PC-9 (cell line): ENCODE measurements around the gene ABTB2. TPM values are rescaled to one million over a fixed set of nuclear protein-coding genes. Genes with fewer than 3 reads are reported as not detected.

Experiments
- BruUV-seq: library from RNA; stranded (reverse); fragments of 400-500 nt; replicated peaks from 2 replicates; lab custom pipeline; 2021; lab: Mats Ljungman, UMichigan
- CTCF ChIA-PET: fragments of 300-600 bp; sonication (Branson Sonifier 250); formaldehyde crosslinking; loops from one replicate; lab custom pipeline; 2022; ENCODE audit warnings: antibody characterized with exemption; lab: Charles Lee
- POLR2A ChIA-PET: fragments of 300-600 bp; sonication (Branson Sonifier 250); formaldehyde crosslinking; loops from one replicate; lab custom pipeline; 2022; ENCODE audit warnings: antibody characterized with exemption; ENCODE audit not compliant: unreplicated experiment; lab: Charles Lee
- DNase-seq, 2 experiments: peaks; one replicate each; pipeline versions ENCODE4 v3.0.0 to v3.0.0-alpha.2; 2015 to 2022; ENCODE audit warnings: mixed read lengths in 1 of 2
- H2AFZ ChIP-seq: fragments of 200-600 bp; sonication (generic); 2 replicates; pipeline ENCODE4 v1.8.1; 2017; ENCODE audit warnings: antibody characterized with exemption
- H3F3A ChIP-seq: fragments of 200-600 bp; sonication (generic); 2 replicates; pipeline ENCODE4 v1.8.1; 2017; ENCODE audit warnings: antibody characterized with exemption, mild to moderate bottlenecking, low read depth; ENCODE audit not compliant: insufficient read depth
- H3K27ac ChIP-seq: fragments of 200-600 bp; sonication (generic); 2 replicates; pipeline ENCODE4 v1.6.1; 2016; ENCODE audit warnings: mixed run types
- H3K27me3 ChIP-seq: fragments of 200-600 bp; sonication (generic); 2 replicates; pipeline ENCODE4 v1.6.1; 2016; ENCODE audit warnings: low read depth, mixed run types; ENCODE audit not compliant: insufficient read depth
- H3K36me3 ChIP-seq: fragments of 200-600 bp; sonication (generic); 2 replicates; pipeline ENCODE4 v1.6.1; 2016; ENCODE audit warnings: low read depth, mixed run types
- H3K4me1 ChIP-seq: fragments of 200-600 bp; sonication (generic); replicated peaks from 2 replicates; pipeline ENCODE4 v1.6.1; 2016; ENCODE audit warnings: mixed run types; ENCODE audit not compliant: insufficient read depth
- H3K4me2 ChIP-seq: fragments of 200-600 bp; sonication (generic); 2 replicates; pipeline ENCODE4 v1.6.1; 2017; ENCODE audit warnings: mixed run types
- H3K4me3 ChIP-seq: fragments of 200-600 bp; sonication (generic); 2 replicates; pipeline ENCODE4 v1.6.1; 2016; ENCODE audit warnings: mixed run types
- H3K79me2 ChIP-seq: fragments of 200-600 bp; sonication (generic); 2 replicates; pipeline ENCODE4 v1.6.1; 2017; ENCODE audit warnings: low read depth, mixed run types
- H3K9me2 ChIP-seq: fragments of 200-600 bp; sonication (generic); 2 replicates; pipeline ENCODE4 v1.8.1; 2017; ENCODE audit warnings: mild to moderate bottlenecking; ENCODE audit not compliant: insufficient read depth
- H3K9me3 ChIP-seq: fragments of 200-600 bp; sonication (generic); 2 replicates; pipeline ENCODE4 v1.8.1; 2016; ENCODE audit warnings: low read depth; ENCODE audit not compliant: insufficient read depth
- H4K20me1 ChIP-seq: fragments of 200-600 bp; sonication (generic); 2 replicates; pipeline ENCODE4 v1.8.1; 2017; ENCODE audit not compliant: insufficient read depth
- EZH2 ChIP-seq: fragments of 200-600 bp; sonication (generic); IDR thresholded peaks from 2 replicates; pipeline ENCODE4 v1.8.0; 2017; ENCODE audit warnings: antibody characterized with exemption, low read depth
- intact Hi-C: fragments of 100-400 bp; cut with micrococcal nuclease; formaldehyde crosslinking; loops from one replicate; pipeline ENCODE4 v1.10.0; 2022; ENCODE audit not compliant: unreplicated experiment
- total RNA-seq: library from RNA; stranded (reverse); gene quantifications from 2 replicates; pipeline ENCODE4 v1.2.3, GENCODE V29; 2021
- TF ChIP-seq, protein P1 (sequence below): fragments of 200-600 bp; sonication (generic); conservative IDR thresholded peaks from 2 replicates; pipeline ENCODE4 v1.6.1; 2017; ENCODE audit warnings: mixed run types, antibody characterized with exemption, mild to moderate bottlenecking, moderate library complexity

Gene ABTB2
- total RNA-seq, 1 experiment from 2014 or later: 12.9 TPM

DNA sequence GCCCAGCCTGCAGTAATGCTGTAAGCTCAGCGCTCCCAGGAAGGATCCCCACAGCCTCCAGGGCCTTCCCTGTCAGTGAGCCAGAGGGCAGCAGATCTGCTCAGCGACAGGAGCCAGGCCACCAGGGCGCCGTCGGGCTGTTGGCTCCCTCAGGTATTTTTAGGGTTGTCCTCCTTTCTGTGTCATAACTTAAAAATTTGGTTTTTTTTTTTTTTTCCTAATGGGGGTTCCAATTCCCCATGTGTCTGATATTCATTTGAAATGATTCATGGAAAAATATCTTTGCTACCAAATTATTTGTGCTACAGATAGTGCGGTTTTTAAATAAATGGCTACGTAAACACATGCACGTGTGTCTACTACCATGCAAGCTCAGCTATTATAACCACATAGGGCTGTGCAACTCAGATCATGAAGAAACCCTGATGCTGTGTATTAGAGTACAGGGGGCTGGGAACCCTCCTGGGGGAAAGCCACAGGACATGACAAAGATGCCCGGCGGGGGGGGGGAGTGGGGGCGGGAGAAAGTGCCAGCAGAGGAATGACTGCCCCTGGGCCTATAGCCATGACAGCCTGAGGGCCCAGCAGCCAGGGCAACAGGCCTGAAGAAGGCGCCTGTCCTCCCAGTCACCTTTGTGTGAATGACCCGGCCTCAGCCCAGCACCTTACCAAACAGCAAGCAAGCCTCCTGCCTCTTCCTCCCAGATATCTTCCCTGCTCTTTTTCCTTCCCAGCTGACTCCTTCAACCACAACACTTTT, 163.1 kb downstream of the ABTB2 start:
- Histone ChIP-seq H3K9me2 (no peaks in the 10 kb centered on the region), H2AFZ (no peak overlapping the region), H3F3A (peaks cover 35% of the 10 kb centered on the region; the same call in 1 of the 2 replicates), H3K36me3 (no peaks in the 10 kb centered on the region), H3K4me1 (peaks cover 37% of the 10 kb centered on the region), H3K4me3 (no peak overlapping the region), H4K20me1 (peaks cover 12% of the 10 kb centered on the region), H3K27me3 (no peaks in the 10 kb centered on the region), H3K79me2 (peaks cover 32% of the 10 kb centered on the region), H3K4me2 (peak overlapping the region; percentile 62), H3K9me3 (no peaks in the 10 kb centered on the region), H3K27ac (peak overlapping the region; percentile 56)
- ChIA-PET POLR2A (interaction anchor here (0.6 kb wide), 2 partner anchors 80 to 101 kb away, joined by 3 to 27 read pairs; no protein-coding TSS in a partner anchor), CTCF (interaction anchor here (0.6 to 2.5 kb wide), 5 partner anchors 20 to 370 kb away, joined by 3 to 12 read pairs (median 4); no protein-coding TSS in a partner anchor)
- TF ChIP-seq EZH2: no peak
- TF ChIP-seq, protein P1, sequence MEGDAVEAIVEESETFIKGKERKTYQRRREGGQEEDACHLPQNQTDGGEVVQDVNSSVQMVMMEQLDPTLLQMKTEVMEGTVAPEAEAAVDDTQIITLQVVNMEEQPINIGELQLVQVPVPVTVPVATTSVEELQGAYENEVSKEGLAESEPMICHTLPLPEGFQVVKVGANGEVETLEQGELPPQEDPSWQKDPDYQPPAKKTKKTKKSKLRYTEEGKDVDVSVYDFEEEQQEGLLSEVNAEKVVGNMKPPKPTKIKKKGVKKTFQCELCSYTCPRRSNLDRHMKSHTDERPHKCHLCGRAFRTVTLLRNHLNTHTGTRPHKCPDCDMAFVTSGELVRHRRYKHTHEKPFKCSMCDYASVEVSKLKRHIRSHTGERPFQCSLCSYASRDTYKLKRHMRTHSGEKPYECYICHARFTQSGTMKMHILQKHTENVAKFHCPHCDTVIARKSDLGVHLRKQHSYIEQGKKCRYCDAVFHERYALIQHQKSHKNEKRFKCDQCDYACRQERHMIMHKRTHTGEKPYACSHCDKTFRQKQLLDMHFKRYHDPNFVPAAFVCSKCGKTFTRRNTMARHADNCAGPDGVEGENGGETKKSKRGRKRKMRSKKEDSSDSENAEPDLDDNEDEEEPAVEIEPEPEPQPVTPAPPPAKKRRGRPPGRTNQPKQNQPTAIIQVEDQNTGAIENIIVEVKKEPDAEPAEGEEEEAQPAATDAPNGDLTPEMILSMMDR: peak; percentile 40; the same call in 1 of the 2 replicates
- BruUV-seq: no TSS peak
- peak; percentile 77 to 84 for DNase-seq
- intact Hi-C loops: loop anchor here (2.0 kb wide), 1 partner anchor 108 kb away; no protein-coding TSS in a partner anchor

DNA sequence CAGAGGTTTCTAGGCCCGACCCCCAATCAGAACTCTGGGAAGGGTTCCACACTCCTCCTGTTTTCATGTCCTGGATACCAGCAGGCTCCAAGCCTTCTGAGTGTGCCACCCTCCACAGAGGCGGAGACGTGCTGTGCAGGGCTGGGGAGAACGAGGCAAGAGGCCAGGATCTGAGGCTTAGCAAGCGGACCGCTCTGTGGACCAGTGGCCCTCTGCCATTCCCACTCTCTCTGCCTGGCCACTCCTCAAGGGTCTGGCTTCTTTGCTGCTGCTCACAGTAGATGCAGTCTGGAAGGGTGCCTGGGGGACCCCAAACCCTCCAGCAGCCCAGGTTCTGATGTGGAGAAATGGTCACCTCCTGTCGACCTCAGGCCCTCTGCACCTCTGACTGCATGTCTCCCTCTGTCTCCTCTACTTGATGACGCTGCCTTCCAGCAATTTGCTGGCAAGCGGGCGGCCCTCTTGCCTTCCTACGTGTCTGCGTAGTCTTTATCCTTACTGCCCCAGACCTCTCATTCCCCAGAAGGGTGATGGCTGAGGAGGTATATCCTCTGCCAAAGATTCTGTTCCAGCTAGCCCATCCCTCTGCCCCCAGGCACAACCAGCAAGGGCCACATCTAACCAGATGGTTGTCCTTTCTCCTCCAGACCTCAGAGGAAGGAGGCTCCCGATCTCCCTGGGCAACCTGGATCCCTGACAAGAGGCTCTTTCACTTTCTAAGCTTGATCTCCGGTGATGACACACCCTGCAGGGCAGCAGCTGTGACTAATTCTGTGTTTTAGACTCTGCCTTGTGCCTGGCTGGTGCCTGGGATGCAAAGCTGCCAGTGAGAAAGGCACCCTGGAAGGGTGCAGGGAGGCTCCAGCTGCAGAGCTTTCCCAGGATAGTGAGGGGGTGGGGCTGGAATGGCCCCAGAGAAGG, 165.1 kb downstream of the ABTB2 start:
- Histone ChIP-seq H3K4me2 (peak overlapping the region; percentile 37), H3K9me3 (no peaks in the 10 kb centered on the region), H3K4me1 (peaks cover 37% of the 10 kb centered on the region), H3F3A (peaks cover 41% of the 10 kb centered on the region; the same call in 1 of the 2 replicates), H2AFZ (no peak overlapping the region), H3K36me3 (no peaks in the 10 kb centered on the region), H3K4me3 (no peak overlapping the region), H3K79me2 (peaks cover 36% of the 10 kb centered on the region), H3K9me2 (no peaks in the 10 kb centered on the region), H4K20me1 (peaks cover 12% of the 10 kb centered on the region), H3K27me3 (no peaks in the 10 kb centered on the region), H3K27ac (peak overlapping the region; percentile 25; the same call in 1 of the 2 replicates)
- ChIA-PET POLR2A (interaction anchor here (0.5 to 0.6 kb wide), 5 partner anchors 9 to 313 kb away, joined by 3 to 16 read pairs (median 4); no protein-coding TSS in a partner anchor), CTCF (interaction anchor here (2.5 kb wide), 1 partner anchor 18 kb away, joined by 8 read pairs; no protein-coding TSS in a partner anchor)
- TF ChIP-seq, protein P1: no peak
- TF ChIP-seq EZH2: no peak
- intact Hi-C loops: loop anchor here (1.0 kb wide), 5 partner anchors 51 to 166 kb away; partner anchors contain the start of gene ABTB2
- BruUV-seq: no TSS peak
- peak; percentile 83 to 85 for DNase-seq

DNA sequence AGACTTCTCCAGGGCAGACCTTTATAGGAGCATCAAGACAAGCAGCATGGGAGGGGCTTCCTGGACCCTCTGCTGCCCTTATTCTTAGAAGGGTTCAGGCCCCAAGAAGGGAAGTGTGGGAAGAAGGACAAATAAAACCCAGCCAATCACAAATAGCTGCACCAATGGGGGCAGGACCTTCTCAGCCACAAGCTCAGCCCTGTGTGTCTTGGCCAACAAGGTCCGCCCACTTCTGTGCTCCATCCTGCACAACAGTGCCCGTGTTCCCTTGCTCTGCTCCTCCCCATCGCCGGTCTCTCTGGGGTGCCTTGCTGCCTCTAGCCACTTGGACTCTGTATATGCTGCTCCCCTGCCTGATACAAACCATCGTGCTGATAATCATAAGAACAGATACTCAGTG, 166.2 kb downstream of the ABTB2 start:
- Histone ChIP-seq H3K36me3 (no peaks in the 10 kb centered on the region), H3K27me3 (no peaks in the 10 kb centered on the region), H3F3A (peaks cover 41% of the 10 kb centered on the region; the same call in 1 of the 2 replicates), H3K79me2 (peaks cover 34% of the 10 kb centered on the region), H3K4me3 (no peak overlapping the region), H2AFZ (no peak overlapping the region), H4K20me1 (peaks cover 12% of the 10 kb centered on the region), H3K4me2 (no peak overlapping the region), H3K27ac (no peak overlapping the region), H3K9me3 (no peaks in the 10 kb centered on the region), H3K4me1 (peaks cover 37% of the 10 kb centered on the region), H3K9me2 (no peaks in the 10 kb centered on the region)
- intact Hi-C loops: no loop called here
- DNase-seq: no peak
- ChIA-PET CTCF (no interaction called here), POLR2A (no interaction called here)
- no peak for TF ChIP-seq EZH2
- TF ChIP-seq, protein P1: no peak
- BruUV-seq: no TSS peak
